Peyer's patch (tissue), 4 donors: ENCODE data around the gene ARFGAP1. TPM values are rescaled to one million over a fixed set of nuclear protein-coding genes. Genes with fewer than 3 reads are reported as not detected.

ENCODE experiments used
- DNase-seq, 3 donors: peaks; one replicate each; pipeline ENCODE4 v3.0.0-alpha.2; 2017 to 2019
- H3K27ac ChIP-seq, 4 donors: fragments of 200-600 bp; sonication (generic); one replicate each; pipeline ENCODE4 v1.5.1; 2016 to 2019
- H3K27me3 ChIP-seq, 2 donors: fragments of 200-600 bp; sonication (generic); one replicate each; pipeline ENCODE4 v1.5.1; 2019
- H3K36me3 ChIP-seq, 3 donors: fragments of 200-600 bp; sonication (generic); one replicate each; pipeline ENCODE4 v1.5.1; 2016 to 2019
- H3K4me1 ChIP-seq, 4 donors: fragments of 200-600 bp; sonication (generic); one replicate each; pipeline ENCODE4 v1.5.1; 2016 to 2019
- H3K4me3 ChIP-seq, 4 donors: fragments of 200-600 bp; sonication (generic); 1 replicate in 3 of 4; 2 replicates in 1 of 4; pipeline ENCODE4 v1.5.1; 2016 to 2019; ENCODE audit warnings: mild to moderate bottlenecking in 1 of 4
- H3K9me3 ChIP-seq, 4 donors: fragments of 200-600 bp; sonication (generic); one replicate each; pipeline ENCODE4 v1.5.1; 2016 to 2019; ENCODE audit warnings: mild to moderate bottlenecking in 1 of 4
- CTCF ChIP-seq, 6 experiments: fragments of 450-650 bp in 4 of 6; fragments of 200-600 bp in 2 of 6; sonication (generic) in 1 of 6; IDR thresholded peaks; one replicate each; pipeline ENCODE4 v1.5.1; 2017 to 2019; ENCODE audit warnings: antibody characterized with exemption in 6 of 6, mild to moderate bottlenecking in 3 of 6, moderate library complexity in 1 of 6
- POLR2A ChIP-seq, 2 donors: fragments of 450-650 bp; IDR thresholded peaks; one replicate each; pipeline ENCODE4 v1.5.1; 2017; ENCODE audit warnings: antibody characterized with exemption in 2 of 2, mild to moderate bottlenecking in 2 of 2, moderate library complexity in 2 of 2
- total RNA-seq, 4 donors: library from RNA; depleted of rRNA; stranded (reverse); fragments of >200 nt; gene quantifications; one replicate each; pipeline ENCODE4 v1.1.0, GENCODE V29; 2016

The ARFGAP1 gene
- total RNA-seq, 4 donors from 2014 or later = 66.6 to 149 (median 89.8) TPM

GRCh38 chr20:63320041-63320511 lies 47.5 kb downstream of the ARFGAP1 start:
- H3K36me3 ChIP-seq = no peaks in the 10 kb centered on the region
- peak in 1 of 3 donors; percentile 34 for DNase-seq
- no peak overlapping the region for H3K4me3 ChIP-seq
- TF ChIP-seq POLR2A (IDR thresholded peaks at IDR 0.05) (no peak), CTCF (IDR thresholded peaks at IDR 0.05) (no peak)
- H3K4me1 ChIP-seq = no peaks in the 10 kb centered on the region
- no peak overlapping the region for H3K27ac ChIP-seq
- H3K9me3 ChIP-seq = no peaks in the 10 kb centered on the region
- H3K27me3 ChIP-seq = no peaks in the 10 kb centered on the region

GRCh38 chr20:63320616-63321147 lies 48.1 kb downstream of the ARFGAP1 start:
- H3K4me3 ChIP-seq = no peak overlapping the region
- no peaks in the 10 kb centered on the region for H3K36me3 ChIP-seq
- no peak for TF ChIP-seq CTCF (IDR thresholded peaks at IDR 0.05)
- no peak for TF ChIP-seq POLR2A (IDR thresholded peaks at IDR 0.05)
- H3K9me3 ChIP-seq = peaks cover 0 to under 1% (median 0%) of the 10 kb centered on the region in 4 donors
- DNase-seq = no peak
- H3K27me3 ChIP-seq = no peaks in the 10 kb centered on the region
- no peaks in the 10 kb centered on the region for H3K4me1 ChIP-seq
- H3K27ac ChIP-seq = no peak overlapping the region

GRCh38 chr20:63321148-63321831 lies 48.7 kb downstream of the ARFGAP1 start:
- H3K27ac ChIP-seq = no peak overlapping the region
- H3K36me3 ChIP-seq = no peaks in the 10 kb centered on the region
- H3K4me3 ChIP-seq = no peak overlapping the region
- H3K27me3 ChIP-seq = no peaks in the 10 kb centered on the region
- H3K4me1 ChIP-seq = no peaks in the 10 kb centered on the region
- TF ChIP-seq CTCF (IDR thresholded peaks at IDR 0.05) (no peak), POLR2A (IDR thresholded peaks at IDR 0.05) (no peak)
- DNase-seq = peak in 1 of 3 donors; percentile 22
- peaks cover 0 to 4% (median 0%) of the 10 kb centered on the region in 4 donors for H3K9me3 ChIP-seq

- no peaks in the 10 kb centered on the region for H3K27me3 ChIP-seq
- TF ChIP-seq POLR2A (IDR thresholded peaks at IDR 0.05) = no peak
- TF ChIP-seq CTCF (IDR thresholded peaks at IDR 0.05) = no peak
- H3K27ac ChIP-seq = no peak overlapping the region
- H3K9me3 ChIP-seq = peaks cover 0 to 14% (median 0%) of the 10 kb centered on the region in 4 donors
- no peaks in the 10 kb centered on the region for H3K4me1 ChIP-seq
- no peaks in the 10 kb centered on the region for H3K36me3 ChIP-seq
- peak in 1 of 3 donors; percentile 43 for DNase-seq
- H3K4me3 ChIP-seq = no peak overlapping the region
Observed at GRCh38 chr20:63322146-63322932, 49.7 kb downstream of the ARFGAP1 start.

- no peaks in the 10 kb centered on the region for H3K27me3 ChIP-seq
- TF ChIP-seq CTCF (IDR thresholded peaks at IDR 0.05) (no peak), POLR2A (IDR thresholded peaks at IDR 0.05) (no peak)
- H3K4me1 ChIP-seq = no peaks in the 10 kb centered on the region
- no peak overlapping the region for H3K27ac ChIP-seq
- H3K36me3 ChIP-seq = no peaks in the 10 kb centered on the region
- no peak overlapping the region for H3K4me3 ChIP-seq
- no peak for DNase-seq
- peaks cover 0 to 14% (median 0%) of the 10 kb centered on the region in 4 donors for H3K9me3 ChIP-seq
Observed at GRCh38 chr20:63322933-63323273, 50.3 kb downstream of the ARFGAP1 start.
